Stomach smooth muscle (tissue), 2 donors: ENCODE data around the gene PKD1L1.
"Not testable (repeated sequence)": the region's sequence is repeated elsewhere in the genome, so short reads cannot be mapped to it uniquely, and the experiment has no call there.

Experiments
- H3K27ac ChIP-seq: one replicate; pipeline ENCODE4 v1.7.0; 2013; ENCODE audit warnings: mild to moderate bottlenecking, low read length, inconsistent platforms
- H3K27me3 ChIP-seq, 2 donors: one replicate each; pipeline ENCODE4 v1.7.0; 2013; ENCODE audit warnings: low read length in 2 of 2; ENCODE audit not compliant: insufficient read depth in 2 of 2, control insufficient read depth in 1 of 2
- H3K36me3 ChIP-seq, 2 donors: one replicate each; pipeline ENCODE4 v1.7.0; 2013; ENCODE audit warnings: low read length in 2 of 2; ENCODE audit not compliant: control insufficient read depth in 2 of 2, insufficient read depth in 2 of 2
- H3K4me1 ChIP-seq: one replicate; pipeline ENCODE4 v1.7.0; 2013; ENCODE audit warnings: low read length; ENCODE audit not compliant: control insufficient read depth, insufficient read depth
- H3K4me3 ChIP-seq, 2 donors: one replicate each; pipeline ENCODE4 v1.7.0; 2013; ENCODE audit warnings: low read length in 2 of 2
- H3K9ac ChIP-seq, 2 donors: one replicate each; pipeline ENCODE4 v1.7.0; 2013; ENCODE audit warnings: low read length in 2 of 2, mild to moderate bottlenecking in 1 of 2
- H3K9me3 ChIP-seq, 2 donors: one replicate each; pipeline ENCODE4 v1.7.0; 2013; ENCODE audit warnings: low read length in 2 of 2; ENCODE audit not compliant: control insufficient read depth in 2 of 2
- donor health status: healthy.
- donor health status: Pancreatic carcinoma.

PKD1L1 gene

GRCh38 chr7:47937065-47937687 lies 11.1 kb downstream of the PKD1L1 start:
- Histone ChIP-seq H3K4me1 (no peaks in the 10 kb centered on the region), H3K9ac (no peak overlapping the region), H3K36me3 (no peaks in the 10 kb centered on the region), H3K27me3 (no peaks in the 10 kb centered on the region), H3K9me3 (no peaks in the 10 kb centered on the region), H3K27ac (no peak overlapping the region), H3K4me3 (no peak overlapping the region)

- Histone ChIP-seq H3K9ac (no peak overlapping the region), H3K9me3 (no peaks in the 10 kb centered on the region)
These were observed 11.9 kb downstream of the PKD1L1 start for GRCh38 chr7:47936323-47936722.

GRCh38 chr7:47935336-47935735 lies 12.9 kb downstream of the PKD1L1 start:
- Histone ChIP-seq H3K9ac (no peak overlapping the region), H3K4me1 (no peaks in the 10 kb centered on the region), H3K27me3 (no peaks in the 10 kb centered on the region), H3K9me3 (no peaks in the 10 kb centered on the region), H3K4me3 (no peak overlapping the region), H3K27ac (no peak overlapping the region), H3K36me3 (no peaks in the 10 kb centered on the region)

More at GRCh38 chr7:47936323-47936722, 11.9 kb downstream of the PKD1L1 start:
- no peak overlapping the region for H3K4me3 ChIP-seq
- no peak overlapping the region for H3K27ac ChIP-seq
- H3K4me1 ChIP-seq: no peaks in the 10 kb centered on the region
- no peaks in the 10 kb centered on the region for H3K27me3 ChIP-seq
- H3K36me3 ChIP-seq: no peaks in the 10 kb centered on the region

GRCh38 chr7:47934831-47935230 lies 13.4 kb downstream of the PKD1L1 start:
- Histone ChIP-seq H3K9ac (no peak overlapping the region), H3K4me1 (no peaks in the 10 kb centered on the region), H3K9me3 (no peaks in the 10 kb centered on the region), H3K36me3 (no peaks in the 10 kb centered on the region), H3K27me3 (no peaks in the 10 kb centered on the region), H3K27ac (no peak overlapping the region), H3K4me3 (no peak overlapping the region)

GRCh38 chr7:47933215-47933614 lies 15.1 kb downstream of the PKD1L1 start:
- no peaks in the 10 kb centered on the region for H3K36me3 ChIP-seq
- no peak overlapping the region for H3K4me3 ChIP-seq
- H3K9me3 ChIP-seq: no peaks in the 10 kb centered on the region
- H3K9ac ChIP-seq: no peak overlapping the region
- no peaks in the 10 kb centered on the region for H3K27me3 ChIP-seq
- H3K4me1 ChIP-seq: no peaks in the 10 kb centered on the region
- H3K27ac ChIP-seq: no peak overlapping the region

- no peak overlapping the region for H3K27ac ChIP-seq
These were observed 15.7 kb downstream of the PKD1L1 start for GRCh38 chr7:47932466-47933037.

GRCh38 chr7:47932016-47932415 lies 16.2 kb downstream of the PKD1L1 start:
- no peak overlapping the region for H3K9ac ChIP-seq
- no peak overlapping the region for H3K4me3 ChIP-seq
- H3K27me3 ChIP-seq: no peaks in the 10 kb centered on the region
- H3K9me3 ChIP-seq: no peaks in the 10 kb centered on the region
- no peaks in the 10 kb centered on the region for H3K36me3 ChIP-seq
- H3K4me1 ChIP-seq: no peaks in the 10 kb centered on the region
- H3K27ac ChIP-seq: no peak overlapping the region

More at GRCh38 chr7:47932466-47933037, 15.7 kb downstream of the PKD1L1 start:
- Histone ChIP-seq H3K4me1 (no peaks in the 10 kb centered on the region), H3K9me3 (no peaks in the 10 kb centered on the region), H3K36me3 (no peaks in the 10 kb centered on the region), H3K4me3 (no peak overlapping the region), H3K9ac (no peak overlapping the region), H3K27me3 (no peaks in the 10 kb centered on the region)

- Histone ChIP-seq H3K4me1 (no peaks in the 10 kb centered on the region), H3K9ac (no peak overlapping the region), H3K27ac (no peak overlapping the region), H3K4me3 (no peak overlapping the region), H3K27me3 (no peaks in the 10 kb centered on the region), H3K36me3 (no peaks in the 10 kb centered on the region), H3K9me3 (no peaks in the 10 kb centered on the region)
These were observed 17.0 kb downstream of the PKD1L1 start for GRCh38 chr7:47931005-47932004.

GRCh38 chr7:47924266-47924665 lies 24.0 kb downstream of the PKD1L1 start:
- Histone ChIP-seq H3K36me3 (no peaks in the 10 kb centered on the region), H3K9ac (no peak overlapping the region), H3K9me3 (no peaks in the 10 kb centered on the region), H3K4me1 (no peaks in the 10 kb centered on the region), H3K27ac (no peak overlapping the region), H3K4me3 (no peak overlapping the region), H3K27me3 (no peaks in the 10 kb centered on the region)

- not testable (repeated sequence) for H3K9me3 ChIP-seq, H3K4me3 ChIP-seq, H3K27me3 ChIP-seq, H3K36me3 ChIP-seq, H3K4me1 ChIP-seq, H3K9ac ChIP-seq, H3K27ac ChIP-seq
These were observed 25.0 kb downstream of the PKD1L1 start for GRCh38 chr7:47923081-47923875.
